Measurements from ENCODE around the gene ARVCF. TPM values are rescaled to one million over a fixed set of nuclear protein-coding genes. Genes with fewer than 3 reads are reported as not detected.

Gene ARVCF
- total RNA-seq, 1 experiment from 2014 or later: 14.9 TPM

Other genes with a start within 250 kb of the ARVCF start
- 20.4 TPM in 2 replicates for gene GNB1L, start 161.9 kb downstream of the ARVCF start, total RNA-seq (2014; rRNA removed; shearing (Covaris generic))
- gene RTL10, start 161.9 kb downstream of the ARVCF start, total RNA-seq (2014; rRNA removed; shearing (Covaris generic)): 4.6 and 11.0 TPM in 2 replicates
- gene COMT, start 75.1 kb downstream of the ARVCF start, total RNA-seq (2014; rRNA removed; shearing (Covaris generic)): 142 and 187 TPM in 2 replicates
- 86.5 and 96.6 TPM in 2 replicates for gene TXNRD2, start 75.0 kb downstream of the ARVCF start, total RNA-seq (2014; rRNA removed; shearing (Covaris generic))
- gene TANGO2, start 4.3 kb upstream of the ARVCF start, total RNA-seq (2014; rRNA removed; shearing (Covaris generic)): 13.2 and 19.0 TPM in 2 replicates
- 21.5 and 22.0 TPM in 2 replicates for gene DGCR8, start 63.4 kb upstream of the ARVCF start, total RNA-seq (2014; rRNA removed; shearing (Covaris generic))
- 883 and 1,003 TPM in 2 replicates for gene RANBP1, start 99.3 kb upstream of the ARVCF start, total RNA-seq (2014; rRNA removed; shearing (Covaris generic))
- 22.4 and 55.8 TPM in 2 replicates for gene TRMT2A, start 100.4 kb upstream of the ARVCF start, total RNA-seq (2014; rRNA removed; shearing (Covaris generic))
- 5.1 and 7.8 TPM in 2 replicates for gene ZDHHC8, start 115.0 kb upstream of the ARVCF start, total RNA-seq (2014; rRNA removed; shearing (Covaris generic))
- not detected in 2 replicates for gene CCDC188, start 134.2 kb upstream of the ARVCF start, total RNA-seq (2014; rRNA removed; shearing (Covaris generic))

Data from G401 (cell line).